ENCODE measurements around the gene ASB12.
"Not testable (repeated sequence)": the region's sequence is repeated elsewhere in the genome, so short reads cannot be mapped to it uniquely, and the experiment has no call there.

ASB12 gene

GRCh38 chrX:64230123-64230970 lies at the start of gene ASB12:
TSS of gene ASB12 (minus strand) at chrX:64230607. CDS start at chrX:64225650, 4,957 bp downstream.
- DNase-seq, result no peak

GRCh38 chrX:64265265-64265664 lies 34.9 kb upstream of the ASB12 start:
- DNase-seq, result no peak

- DNase-seq, result no peak
Observed at GRCh38 chrX:64229154-64229553, 1.3 kb downstream of the ASB12 start.

- no peak for DNase-seq
Observed at GRCh38 chrX:64218023-64218422, 12.4 kb downstream of the ASB12 start.

- DNase-seq, result not testable (repeated sequence)
Observed at GRCh38 chrX:64213989-64214388, 16.4 kb downstream of the ASB12 start.

- no peak for DNase-seq
Observed at GRCh38 chrX:64206556-64207162, 23.7 kb downstream of the ASB12 start.

GRCh38 chrX:64205735-64206501 lies 24.5 kb downstream of the ASB12 start:
- DNase-seq, result peak; percentile 2

- DNase-seq, result no peak
Observed at GRCh38 chrX:64205441-64205734, 25.0 kb downstream of the ASB12 start, which contains the start of gene AMER1. TSS of gene AMER1 (minus strand) at chrX:64205708. CDS start at chrX:64193286, 12,422 bp downstream.

- no peak for DNase-seq
Observed at GRCh38 chrX:64204701-64205440, 25.5 kb downstream of the ASB12 start.

GRCh38 chrX:64204252-64204651 lies 26.2 kb downstream of the ASB12 start:
- no peak for DNase-seq

- DNase-seq, result no peak
Observed at GRCh38 chrX:64202808-64203325, 27.5 kb downstream of the ASB12 start.

GRCh38 chrX:64198036-64198435 lies 32.4 kb downstream of the ASB12 start:
- DNase-seq, result no peak

- DNase-seq, result no peak
Observed at GRCh38 chrX:64196606-64197005, 33.8 kb downstream of the ASB12 start.

- DNase-seq, result no peak
Observed at GRCh38 chrX:64195862-64196261, 34.5 kb downstream of the ASB12 start.

- no peak for DNase-seq
Observed at GRCh38 chrX:64192673-64193072, 37.7 kb downstream of the ASB12 start.

GRCh38 chrX:64192040-64192439 lies 38.4 kb downstream of the ASB12 start:
- DNase-seq, result no peak

- no peak for DNase-seq
Observed at GRCh38 chrX:64191281-64192010, 39.0 kb downstream of the ASB12 start.

GRCh38 chrX:64190136-64190740 lies 40.2 kb downstream of the ASB12 start:
- DNase-seq, result no peak

GRCh38 chrX:64188901-64189300 lies 41.5 kb downstream of the ASB12 start:
- DNase-seq, result no peak

- no peak for DNase-seq
Observed at GRCh38 chrX:64187762-64188150, 42.7 kb downstream of the ASB12 start.

GRCh38 chrX:64186974-64187761 lies 43.2 kb downstream of the ASB12 start:
- DNase-seq, result no peak

All from NCI-H69 (cell line).